AG08395 (cell line): ENCODE results near the gene PARD6B.
"Not testable (repeated sequence)": the region's sequence is repeated elsewhere in the genome, so short reads cannot be mapped to it uniquely, and the experiment has no call there.

Source experiments
- DNase-seq: peaks from one replicate; pipeline ENCODE4 v3.0.0; 2012; ENCODE audit warnings: mixed read lengths, low spot score

The PARD6B gene

DNA sequence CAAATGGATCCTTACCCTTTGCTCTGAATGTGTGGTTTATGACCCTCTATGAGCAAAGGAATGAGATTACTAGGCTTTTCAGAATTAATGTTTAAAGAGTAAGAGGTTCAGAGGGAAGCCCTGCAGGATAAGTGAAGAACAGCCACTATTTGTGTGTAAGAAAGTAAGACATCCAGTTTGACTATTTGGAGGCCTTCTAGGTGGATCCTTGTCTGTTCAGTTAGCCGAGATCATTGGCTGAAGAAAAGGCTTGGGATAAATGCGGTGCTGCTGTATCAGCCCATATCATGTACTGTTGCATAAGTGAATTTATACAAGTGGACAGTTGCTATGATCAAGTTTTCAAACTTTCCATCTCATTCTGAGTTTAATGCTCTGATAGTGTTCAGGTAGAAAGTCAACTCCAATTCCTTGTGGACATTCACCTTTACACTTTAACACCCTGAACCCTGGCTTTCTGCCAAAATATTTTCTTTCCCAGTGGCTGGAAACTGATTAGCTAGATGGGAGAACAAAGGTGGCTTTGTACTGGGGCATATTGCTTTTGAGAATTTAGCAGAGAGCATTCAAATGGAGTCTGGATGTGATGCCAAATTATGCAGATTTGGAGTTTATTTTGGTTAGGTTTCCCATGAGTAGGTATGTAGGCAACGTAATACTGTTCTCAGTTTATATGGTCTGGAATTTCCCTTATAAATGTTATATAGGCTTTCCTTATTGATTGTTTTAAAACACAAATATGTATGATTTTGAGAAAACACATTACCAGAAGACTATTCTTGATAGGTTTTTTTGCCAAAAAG, 15.0 kb downstream of the PARD6B start:
- DNase-seq, result no peak

DNA sequence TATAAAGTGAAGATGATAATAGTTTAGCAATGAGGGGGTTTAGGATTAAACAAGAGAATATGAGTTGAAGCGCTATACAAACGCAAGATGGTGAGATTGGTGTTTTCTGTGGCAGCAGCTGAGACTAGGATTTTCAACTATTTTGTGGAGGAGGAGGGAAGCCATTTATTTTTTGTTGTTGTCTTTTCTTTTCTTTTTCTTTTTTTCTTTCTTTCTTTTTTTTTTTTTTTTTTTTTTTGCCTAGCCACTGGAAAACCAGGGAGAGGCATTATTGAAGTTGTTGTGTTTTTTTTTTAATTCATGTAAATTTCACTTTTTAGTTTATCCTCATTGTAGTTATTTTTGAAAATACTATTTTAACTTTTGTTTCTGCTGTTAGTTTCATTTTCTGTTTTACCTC, 15.9 kb downstream of the PARD6B start:
- DNase-seq, result no peak

DNA sequence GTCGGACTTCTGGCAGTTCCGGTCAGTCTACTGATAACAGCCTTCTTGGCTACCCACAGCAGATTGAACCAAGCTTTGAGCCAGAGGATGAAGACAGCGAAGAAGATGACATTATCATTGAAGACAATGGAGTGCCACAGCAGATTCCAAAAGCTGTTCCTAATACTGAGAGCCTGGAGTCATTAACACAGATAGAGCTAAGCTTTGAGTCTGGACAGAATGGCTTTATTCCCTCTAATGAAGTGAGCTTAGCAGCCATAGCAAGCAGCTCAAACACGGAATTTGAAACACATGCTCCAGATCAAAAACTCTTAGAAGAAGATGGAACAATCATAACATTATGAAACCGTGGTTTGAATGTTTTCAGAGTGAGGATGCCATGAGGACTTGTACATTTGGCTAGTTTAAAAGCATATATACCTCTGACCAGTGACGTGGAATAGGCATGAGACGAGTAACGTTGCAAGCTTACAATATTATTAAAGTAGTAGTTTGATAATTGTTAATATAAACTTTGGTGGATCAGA, 18.8 kb downstream of the PARD6B start:
- DNase-seq, result no peak

DNA sequence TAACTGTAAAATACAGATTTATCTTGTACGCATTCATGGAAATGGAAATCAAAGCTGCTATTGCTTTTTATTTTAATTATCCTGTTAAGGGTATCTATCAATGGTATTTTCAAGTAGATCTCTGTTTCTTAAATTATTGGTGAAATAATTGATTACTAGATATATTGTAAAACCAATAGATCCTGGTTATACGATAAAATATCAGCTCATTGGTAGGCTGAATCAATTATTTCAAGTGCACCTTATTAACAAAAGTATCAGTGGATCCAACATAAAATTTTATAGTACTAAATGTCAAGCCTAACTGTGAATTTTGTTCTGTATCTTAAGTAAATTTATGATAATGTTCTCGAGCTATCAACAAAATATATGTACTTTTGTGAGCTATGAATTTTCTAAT, 21.8 kb downstream of the PARD6B start:
- no peak for DNase-seq

DNA sequence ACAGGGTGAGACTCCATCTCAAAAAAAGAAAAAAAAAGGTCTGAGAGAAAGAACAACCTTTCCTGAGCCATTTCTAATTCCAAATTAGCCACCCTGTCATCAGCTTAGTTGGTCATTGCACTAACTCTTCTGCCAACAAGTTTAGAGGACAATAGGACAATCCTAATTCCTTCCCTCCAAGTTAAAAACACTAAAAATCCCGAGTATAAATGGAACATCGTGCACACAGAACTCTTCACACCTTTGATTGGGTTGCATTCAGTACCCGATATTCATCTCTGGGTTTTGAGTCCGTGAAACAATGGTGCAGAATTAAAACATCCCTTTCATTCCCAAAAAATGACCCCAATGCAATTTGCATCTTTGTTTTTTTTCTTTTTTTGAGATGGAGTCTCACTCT, 23.0 kb downstream of the PARD6B start:
- no peak for DNase-seq

DNA sequence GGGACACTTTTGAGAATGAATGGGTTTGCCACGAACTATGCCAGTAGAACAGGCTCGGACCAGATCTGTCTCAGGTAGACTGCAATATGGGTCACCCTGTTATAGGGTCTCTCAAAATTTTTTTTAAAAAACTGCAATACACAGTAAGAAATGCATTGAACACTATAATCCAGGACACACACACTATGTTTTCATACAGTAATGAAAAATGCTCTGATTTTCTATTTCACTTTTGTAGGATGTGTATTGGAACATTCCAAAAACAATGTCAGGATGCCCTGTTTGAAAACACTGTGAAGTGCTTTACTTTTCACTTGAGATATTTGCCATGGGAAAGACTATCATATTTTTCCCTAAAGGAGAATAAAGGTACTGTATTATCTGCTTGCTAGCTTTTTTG, 25.1 kb downstream of the PARD6B start:
- DNase-seq, result no peak

DNA sequence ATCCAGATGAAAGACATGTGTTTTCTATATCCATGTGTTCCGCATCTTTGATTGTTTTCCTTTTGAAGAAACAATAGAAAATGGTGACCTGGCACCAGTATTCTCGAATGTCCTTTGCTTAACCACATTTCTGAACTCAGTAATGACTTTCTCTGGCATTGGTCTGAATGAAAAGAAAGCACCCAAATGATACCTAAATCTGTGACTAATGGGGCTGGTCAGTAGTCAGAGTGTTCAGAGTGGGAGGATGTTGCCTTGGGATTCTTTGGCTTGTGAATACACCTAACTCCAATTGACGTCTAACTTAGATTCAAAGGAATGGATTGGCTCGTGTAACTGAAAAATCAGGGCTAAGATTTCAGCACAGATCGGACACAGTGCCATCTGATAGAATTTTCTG, 27.1 kb downstream of the PARD6B start:
- peak; percentile 38 for DNase-seq

DNA sequence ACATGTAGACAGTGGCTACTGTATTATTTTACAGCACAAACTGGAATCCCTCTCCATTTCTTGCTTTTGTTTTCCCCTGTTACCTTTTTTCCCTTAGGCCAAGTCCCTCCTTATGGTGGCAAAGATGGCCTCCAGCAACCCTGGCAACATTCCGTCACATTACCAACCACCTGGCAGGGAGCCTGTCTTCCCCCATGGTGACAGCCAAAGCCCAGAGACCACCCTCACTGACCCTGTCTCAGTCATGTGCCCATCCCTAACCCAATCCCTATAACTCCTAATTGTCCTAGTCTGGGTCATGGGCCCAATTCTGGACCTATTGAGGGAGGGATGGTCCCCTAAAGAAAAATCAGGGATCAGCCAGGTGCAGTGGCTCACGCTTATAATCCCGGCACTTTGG, 27.6 kb downstream of the PARD6B start:
- no peak for DNase-seq

DNA sequence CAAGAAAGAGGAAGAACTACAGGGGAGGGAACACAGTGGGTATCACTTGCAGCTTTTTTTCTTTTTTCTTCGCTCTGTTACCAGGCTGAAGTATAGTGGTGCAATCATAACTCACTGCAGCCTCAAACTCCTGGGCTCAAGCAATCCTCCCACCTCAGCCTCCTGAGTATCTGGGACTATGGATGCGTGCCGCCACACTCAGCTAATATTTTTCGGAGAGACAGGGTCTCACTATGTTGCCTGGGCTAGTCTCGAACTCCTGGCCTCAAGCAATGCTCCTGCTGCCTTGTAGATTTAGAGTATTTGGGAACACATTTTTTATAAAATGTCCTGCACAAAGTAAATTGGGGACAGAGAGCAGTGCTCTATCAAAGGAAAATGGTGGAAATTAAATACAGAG, 28.3 kb downstream of the PARD6B start:
- no peak for DNase-seq

DNA sequence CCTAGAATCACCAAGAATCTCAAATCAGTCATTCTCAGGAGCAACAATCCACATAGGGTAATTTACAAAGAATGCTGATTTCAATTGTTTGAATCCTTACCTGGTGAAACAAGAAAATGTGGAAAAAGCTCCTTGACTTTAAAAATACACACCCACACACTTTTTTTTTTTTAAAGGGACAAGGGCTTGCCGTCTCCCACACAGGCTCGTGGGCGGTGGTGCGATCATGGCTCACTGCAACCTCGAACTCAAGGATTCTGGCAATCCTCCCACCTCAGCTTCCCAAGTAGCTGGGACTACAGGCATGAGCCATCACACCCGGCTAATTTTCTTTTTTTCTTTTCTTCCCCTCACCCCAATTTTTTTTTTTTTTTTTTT, 30.7 kb downstream of the PARD6B start:
- no peak for DNase-seq

DNA sequence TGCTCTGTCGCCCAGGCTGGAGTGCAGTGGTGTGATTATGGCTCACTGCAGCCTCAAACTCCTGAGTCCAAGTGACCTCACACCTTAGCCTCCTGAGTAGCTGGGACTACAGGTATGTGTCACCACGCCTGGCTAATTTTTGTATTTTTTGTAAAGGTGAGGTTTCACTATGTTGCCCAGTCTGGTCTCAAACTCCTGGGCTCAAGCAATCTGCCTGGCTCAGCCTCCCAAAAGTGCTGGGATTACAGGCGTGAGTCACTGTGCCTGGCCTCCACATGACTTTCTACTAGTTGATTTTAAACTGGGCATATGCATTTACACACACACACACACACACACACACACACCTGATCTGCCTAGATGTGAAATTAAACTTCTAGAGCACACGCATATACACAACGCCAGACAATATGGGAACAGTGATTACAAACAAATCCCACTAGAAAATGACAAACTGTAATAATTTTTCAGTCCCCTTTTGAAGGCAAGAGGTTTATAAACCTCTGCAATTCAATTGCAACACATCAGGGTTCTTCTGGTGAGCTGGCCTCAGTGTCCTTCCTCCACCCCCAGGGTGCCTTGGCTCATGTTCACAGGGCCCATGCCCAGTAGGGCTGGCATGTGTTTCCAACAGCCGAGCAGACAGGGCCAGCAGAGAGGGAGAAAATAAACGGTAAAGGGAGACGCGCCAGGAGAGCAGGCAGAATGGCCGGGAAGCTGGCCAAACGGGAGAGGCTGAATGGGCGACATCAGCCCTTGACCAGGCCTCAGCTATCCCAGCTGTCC, 31.2 kb downstream of the PARD6B start:
- DNase-seq, result peak; percentile 56

DNA sequence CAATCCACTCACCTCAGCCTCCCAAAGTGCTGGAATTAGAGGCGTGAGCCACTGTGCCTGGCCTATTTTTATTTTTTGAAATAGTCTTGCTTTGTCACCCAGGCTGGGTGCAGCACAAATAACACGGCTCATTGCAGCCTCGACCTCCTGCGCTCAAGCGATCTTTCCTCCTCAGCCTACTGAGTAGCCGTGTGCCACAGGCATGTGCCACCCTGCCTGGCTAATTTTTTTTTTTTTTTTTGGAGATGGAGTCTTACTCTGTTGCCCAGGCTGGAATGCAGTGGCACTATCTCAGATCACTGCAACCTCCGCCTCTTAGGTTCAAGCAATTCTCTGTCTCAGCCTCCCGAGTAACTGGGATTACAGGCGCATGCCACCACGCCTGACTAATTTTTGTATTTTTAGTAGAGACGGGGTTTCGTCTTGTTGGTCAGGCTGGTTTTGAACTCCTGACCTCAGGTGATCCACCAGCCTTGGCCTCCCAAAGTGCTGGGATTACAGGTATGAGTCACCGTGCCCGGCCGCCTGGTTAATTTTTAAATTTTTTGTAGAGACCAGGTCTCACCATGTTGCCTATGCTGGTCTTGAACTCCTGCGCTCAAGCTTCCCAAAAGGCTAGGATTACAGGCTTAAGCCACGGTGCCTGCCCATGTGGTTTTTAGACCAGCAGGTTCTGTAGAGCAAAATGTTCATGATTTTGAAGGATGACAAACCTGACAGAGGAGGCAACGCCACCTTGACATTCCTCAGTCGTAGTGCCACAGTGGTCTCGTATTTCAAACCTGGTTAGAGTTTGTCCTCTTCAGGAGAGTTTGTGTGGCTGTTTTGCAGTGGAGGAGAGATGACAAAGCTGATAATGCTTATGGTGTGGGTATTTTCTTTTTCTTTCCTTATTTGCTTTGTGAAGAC, 32.4 kb downstream of the PARD6B start:
- not testable (repeated sequence) for DNase-seq

DNA sequence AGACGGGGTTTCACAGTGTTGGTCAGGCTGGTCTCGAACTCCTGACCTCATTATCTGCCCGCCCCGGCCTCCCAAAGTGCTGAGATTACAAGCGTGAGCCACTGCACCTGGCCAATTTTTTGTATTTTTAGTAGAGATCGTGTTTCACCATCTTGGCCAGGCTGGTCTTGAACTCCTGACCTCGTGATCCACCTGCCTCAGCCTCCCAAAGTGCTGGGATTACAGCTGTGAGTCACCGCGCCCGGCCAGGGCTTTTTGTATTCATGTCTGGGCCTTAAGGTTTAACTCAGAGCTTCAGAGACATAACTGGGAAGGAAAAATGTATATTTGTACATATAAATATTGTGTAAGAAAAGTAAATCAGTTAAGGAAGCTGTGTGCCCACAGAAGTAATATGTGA, 33.9 kb downstream of the PARD6B start:
- not testable (repeated sequence) for DNase-seq

DNA sequence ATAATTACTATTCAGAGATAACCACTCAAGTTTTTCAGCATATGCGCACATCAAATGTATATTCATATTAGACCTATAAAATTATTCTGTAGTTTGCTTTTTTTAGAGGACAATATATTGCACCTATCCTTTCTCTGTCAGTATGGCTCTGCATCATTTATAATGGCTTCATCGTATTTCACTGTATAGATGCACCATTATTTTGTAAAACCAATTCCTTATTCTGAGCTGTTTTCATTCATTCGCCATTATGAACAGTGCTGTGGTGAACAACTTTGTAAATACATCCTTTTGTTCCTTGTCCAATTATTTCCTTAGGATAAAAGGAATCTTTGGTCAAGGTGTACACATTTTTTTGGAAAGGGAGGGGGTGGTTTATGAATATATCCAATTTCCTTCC, 34.3 kb downstream of the PARD6B start:
- no peak for DNase-seq

DNA sequence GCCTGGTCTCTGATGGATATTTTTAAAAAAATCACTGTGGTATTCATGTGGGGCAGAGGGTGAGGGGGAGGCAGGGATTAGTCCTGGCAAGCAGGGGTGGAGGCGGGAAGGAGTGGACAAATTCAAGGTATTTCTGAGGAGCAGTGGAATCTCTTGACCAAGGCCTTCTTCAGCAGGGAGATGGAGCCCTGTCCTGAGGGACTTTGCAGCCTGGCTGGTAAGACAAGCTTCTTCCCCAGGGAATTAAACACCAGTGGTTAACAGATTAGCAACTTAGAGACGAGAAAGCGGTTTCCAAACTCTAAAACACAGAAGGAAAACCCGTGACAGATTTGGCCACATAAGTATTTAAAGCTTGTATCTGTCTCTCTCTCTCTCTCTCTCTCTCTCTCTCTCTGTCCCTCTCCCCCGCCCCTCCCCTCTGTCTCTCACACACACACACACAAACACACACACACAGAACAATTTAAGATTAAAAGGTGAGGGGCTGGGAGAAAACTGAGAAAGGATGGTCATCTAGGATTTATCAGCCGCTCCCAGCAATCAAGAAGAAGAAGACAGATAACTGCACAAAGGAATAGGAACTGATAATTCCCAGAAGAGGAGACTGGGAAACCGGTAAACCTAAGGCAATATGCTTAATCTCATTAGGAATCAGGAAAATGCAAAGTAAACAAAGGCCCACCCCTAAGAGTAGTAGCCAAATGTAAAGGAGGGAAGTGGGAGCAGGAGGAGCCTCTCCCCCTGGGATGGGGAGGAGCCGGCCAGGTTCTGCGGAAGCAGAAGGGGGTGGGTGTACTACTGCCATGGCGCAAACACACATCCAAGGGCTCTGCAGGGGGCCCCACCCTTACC, 35.8 kb downstream of the PARD6B start:
- peak; percentile 18 for DNase-seq

DNA sequence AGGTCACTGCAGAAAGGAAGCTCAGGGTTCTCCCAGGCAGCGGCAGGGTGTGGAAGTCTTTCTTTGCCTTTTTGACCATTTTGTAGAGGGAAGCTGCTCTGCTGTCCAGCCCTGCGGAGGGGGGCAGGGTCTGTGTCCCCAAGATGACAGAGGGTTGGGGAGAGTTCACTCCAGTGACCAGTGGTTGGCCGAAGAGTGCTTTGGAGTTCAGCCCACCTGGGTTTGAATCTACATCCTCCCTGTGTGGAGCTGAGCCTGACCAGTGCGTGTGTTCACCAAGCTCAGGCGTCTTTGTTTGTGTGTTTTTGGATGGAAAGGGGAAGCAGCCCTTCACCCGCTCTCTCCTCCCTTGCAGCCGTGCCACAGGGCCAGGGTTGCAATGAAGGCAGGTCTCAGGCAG, 37.6 kb downstream of the PARD6B start:
- DNase-seq, result not testable (repeated sequence)

DNA sequence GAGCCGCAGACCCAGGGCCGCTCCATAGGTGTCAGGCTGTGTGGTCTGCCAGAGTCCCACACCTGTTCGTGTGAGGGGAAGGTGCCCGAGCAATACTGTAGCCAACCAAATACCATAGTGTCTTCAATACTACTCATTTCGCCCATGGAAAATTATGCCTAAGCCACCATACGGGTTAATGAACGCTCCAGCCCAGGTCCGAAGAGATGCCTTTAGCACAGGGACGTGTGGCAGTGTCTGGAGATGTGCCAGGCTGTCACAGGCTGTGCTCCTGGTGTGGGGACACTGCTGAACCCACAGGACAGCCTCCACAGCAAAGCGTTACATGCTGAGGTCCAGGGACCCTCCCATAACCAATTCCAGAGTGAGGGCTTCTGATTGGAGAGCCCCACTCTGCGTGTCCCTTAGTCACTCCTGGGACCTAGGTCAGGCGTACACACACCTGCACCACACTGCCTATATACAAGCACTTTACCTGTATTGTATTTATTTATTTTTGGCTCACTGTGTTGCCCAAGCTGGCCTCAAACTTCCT, 38.2 kb downstream of the PARD6B start:
- DNase-seq, result not testable (repeated sequence)

DNA sequence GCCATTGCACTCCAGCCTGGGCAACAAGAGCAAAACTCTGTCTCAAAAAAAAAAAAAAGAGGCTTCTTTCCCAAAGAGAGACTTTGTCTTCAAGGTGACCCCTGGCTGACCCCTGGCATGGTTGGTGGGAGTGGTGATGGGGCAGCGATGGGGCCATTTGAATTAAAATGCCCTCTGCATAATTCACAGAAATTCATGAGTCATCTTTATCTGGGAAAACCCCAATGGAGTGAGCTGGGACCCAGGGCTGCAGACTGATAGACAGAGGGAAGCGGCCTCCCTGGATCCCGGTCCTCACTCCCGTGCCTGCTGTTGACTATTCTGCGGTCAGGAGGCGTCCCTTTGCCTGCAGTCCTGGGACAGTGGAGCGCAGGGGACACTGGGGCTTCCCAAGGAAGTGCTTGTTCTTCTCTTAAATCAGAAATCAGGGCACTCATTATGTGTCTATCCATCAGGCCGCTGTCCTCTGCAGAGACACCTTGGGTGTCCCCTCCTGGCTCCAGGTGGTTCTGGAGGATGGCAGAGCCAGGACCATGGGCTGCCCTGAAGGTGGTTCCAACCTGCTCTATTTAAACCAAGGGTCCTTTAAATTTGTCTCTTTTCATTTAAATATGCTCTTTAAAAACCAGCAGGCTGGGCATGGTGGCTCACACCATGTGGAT, 40.2 kb downstream of the PARD6B start:
- not testable (repeated sequence) for DNase-seq

DNA sequence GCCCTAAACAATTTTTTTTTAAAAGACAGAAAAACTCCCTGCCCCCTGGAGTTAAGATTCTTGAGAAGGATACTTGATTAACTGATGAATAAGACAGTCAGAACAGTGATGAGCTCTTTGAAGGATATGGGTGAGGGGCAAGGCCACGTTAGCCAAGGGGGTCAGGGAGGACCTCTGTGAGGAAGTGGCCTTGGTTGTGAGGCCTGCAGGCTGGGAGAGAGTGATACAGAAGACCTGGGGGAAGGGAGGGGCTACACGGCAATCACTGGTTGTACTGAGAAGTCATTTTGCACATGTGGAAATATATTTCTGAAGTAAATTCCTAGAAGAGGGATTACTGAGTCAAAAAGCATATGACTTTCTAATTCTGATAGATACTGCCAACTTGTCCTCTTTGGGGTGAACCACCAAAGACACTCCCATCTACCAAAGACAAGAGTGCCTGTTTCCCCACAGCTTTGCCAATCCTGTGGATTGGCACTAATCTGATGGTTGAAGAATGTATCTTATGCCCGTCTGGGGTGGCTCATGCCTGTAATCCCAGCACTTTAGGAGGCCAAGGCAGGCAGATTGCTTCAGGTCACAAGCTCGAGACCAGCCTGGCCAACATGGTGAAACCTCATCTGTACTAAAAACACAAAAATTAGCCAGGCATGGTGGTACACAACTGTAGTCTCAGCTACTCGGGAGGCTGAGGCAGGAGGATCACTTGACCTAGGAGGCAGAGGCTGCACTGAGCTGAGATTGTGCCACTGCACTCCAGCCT, 41.2 kb downstream of the PARD6B start:
- no peak for DNase-seq

DNA sequence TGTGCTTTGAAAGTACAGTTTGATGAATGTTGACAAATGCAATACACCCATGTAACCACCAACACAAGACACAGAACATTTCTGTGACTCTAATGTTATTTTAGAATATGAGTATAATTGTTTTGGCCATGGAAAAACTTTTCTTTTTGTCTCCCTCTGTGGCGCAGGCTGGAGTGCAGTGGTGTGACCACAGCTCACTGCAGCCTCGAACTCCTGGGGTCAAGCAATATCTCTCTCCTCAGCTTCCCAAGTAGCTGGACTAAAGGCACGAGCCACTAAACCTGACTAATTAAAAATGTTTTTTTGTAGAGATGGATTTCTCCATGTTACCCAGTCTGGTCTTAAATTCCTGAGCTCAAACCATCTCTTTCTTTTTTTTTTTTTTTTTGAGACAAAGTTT, 43.1 kb downstream of the PARD6B start:
- DNase-seq, result no peak
